Activated CD4-positive, alpha-beta T cell treated with anti-CD3 and anti-CD28 coated beads, Interleukin-2, amount 10 ng/mL, durations not matched to agents 7 days and 5 days (primary cell): ENCODE data around the gene PLEKHB2. TPM values are rescaled to one million over a fixed set of nuclear protein-coding genes. Genes with fewer than 3 reads are reported as not detected.
"Not testable (repeated sequence)": the region's sequence is repeated elsewhere in the genome, so short reads cannot be mapped to it uniquely, and the experiment has no call there.

Experiments used
- CTCF ChIA-PET: fragments of 350-600 bp; sonication (Branson Sonifier 250); formaldehyde crosslinking; loops from one replicate; lab custom pipeline; 2021; ENCODE audit warnings: antibody characterized with exemption; lab: Charles Lee
- POLR2A ChIA-PET: fragments of 350-600 bp; sonication (Branson Sonifier 250); formaldehyde crosslinking; loops from one replicate; lab custom pipeline; 2021; ENCODE audit warnings: antibody characterized with exemption; lab: Charles Lee
- DNase-seq: peaks from one replicate; pipeline ENCODE4 v3.0.0-alpha.2; 2020
- H3K27ac Mint-ChIP-seq: one replicate; pipeline ENCODE4 v1.8.0; 2021; ENCODE audit warnings: mild to moderate bottlenecking, moderate library complexity, mixed read lengths
- H3K27me3 Mint-ChIP-seq: one replicate; pipeline ENCODE4 v1.8.0; 2021; ENCODE audit warnings: mixed read lengths
- H3K36me3 Mint-ChIP-seq: one replicate; pipeline ENCODE4 v1.8.0; 2021; ENCODE audit warnings: low read depth, mixed read lengths
- H3K4me1 Mint-ChIP-seq: one replicate; pipeline ENCODE4 v1.8.0; 2021; ENCODE audit warnings: mixed read lengths
- H3K4me3 Mint-ChIP-seq: one replicate; pipeline ENCODE4 v1.8.0; 2021; ENCODE audit warnings: mild to moderate bottlenecking, moderate library complexity, mixed read lengths
- H3K9me3 Mint-ChIP-seq: one replicate; pipeline ENCODE4 v1.8.0; 2021; ENCODE audit warnings: mixed read lengths
- total RNA-seq, 2 experiments: library from RNA; stranded (reverse); gene quantifications; one replicate each; pipeline ENCODE4 v1.2.3, GENCODE V29; 2021

The PLEKHB2 gene
- total RNA-seq, 2 experiments from 2014 or later, result 55.4 to 55.7 TPM

GRCh38 chr2:131153529-131153928, 48.4 kb downstream of the PLEKHB2 start:
- Mint-ChIP-seq H3K36me3 (peaks cover 14% of the 10 kb centered on the region), H3K27me3 (no peaks in the 10 kb centered on the region), H3K4me1 (peaks cover 33% of the 10 kb centered on the region), H3K27ac (no peak overlapping the region), H3K4me3 (no peak overlapping the region), H3K9me3 (no peaks in the 10 kb centered on the region)
- ChIA-PET POLR2A (no interaction called here), CTCF (interaction anchor here (0.9 to 2.2 kb wide), 8 partner anchors 22 to 528 kb away, joined by 3 to 10 read pairs (median 3); partner anchors contain the start of gene MZT2A)
- no peak for DNase-seq

- peaks cover 33% of the 10 kb centered on the region for H3K4me1 Mint-ChIP-seq
- H3K27me3 Mint-ChIP-seq, result no peaks in the 10 kb centered on the region
- DNase-seq, result peak; percentile 66
- ChIA-PET POLR2A (no interaction called here), CTCF (interaction anchor here (0.7 to 2.2 kb wide), 10 partner anchors 22 to 528 kb away, joined by 3 to 10 read pairs (median 3); partner anchors contain the start of gene MZT2A)
- peak overlapping the region; percentile 33 for H3K27ac Mint-ChIP-seq
- peaks cover 11% of the 10 kb centered on the region for H3K36me3 Mint-ChIP-seq
- H3K9me3 Mint-ChIP-seq, result no peaks in the 10 kb centered on the region
- no peak overlapping the region for H3K4me3 Mint-ChIP-seq
Measured at GRCh38 chr2:131154071-131154531, 49.0 kb downstream of the PLEKHB2 start.

DNA sequence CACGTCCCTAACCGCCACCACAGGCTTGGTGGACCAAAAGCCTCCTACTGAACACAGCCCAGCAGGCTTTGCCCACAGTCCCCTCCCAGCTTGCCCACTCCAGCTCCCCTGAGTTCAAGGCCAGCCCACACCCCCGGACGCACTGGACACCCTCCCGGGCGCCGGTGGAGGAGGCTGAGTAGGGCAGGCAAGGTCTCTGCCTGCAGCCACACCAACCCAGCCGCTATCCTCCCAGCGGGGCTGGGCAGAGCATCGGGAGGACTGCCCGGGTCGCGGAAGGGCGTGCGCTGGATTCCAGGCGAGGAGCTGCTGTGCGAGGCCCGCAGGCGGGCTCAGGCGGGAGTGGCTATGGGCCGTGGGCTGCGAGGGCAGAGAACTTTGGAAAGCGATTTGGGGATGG, 49.5 kb downstream of the PLEKHB2 start:
- no peak for DNase-seq
- POLR2A ChIA-PET, result no interaction called here
- H3K36me3 Mint-ChIP-seq, result peaks cover 6% of the 10 kb centered on the region
- CTCF ChIA-PET, result interaction anchor here (0.7 to 2.2 kb wide), 7 partner anchors 23 to 527 kb away, joined by 3 to 10 read pairs (median 3); no protein-coding TSS in a partner anchor
- peaks cover 33% of the 10 kb centered on the region for H3K4me1 Mint-ChIP-seq
- H3K27ac Mint-ChIP-seq, result peak overlapping the region; percentile 33
- H3K9me3 Mint-ChIP-seq, result no peaks in the 10 kb centered on the region
- no peaks in the 10 kb centered on the region for H3K27me3 Mint-ChIP-seq
- H3K4me3 Mint-ChIP-seq, result no peak overlapping the region

DNA sequence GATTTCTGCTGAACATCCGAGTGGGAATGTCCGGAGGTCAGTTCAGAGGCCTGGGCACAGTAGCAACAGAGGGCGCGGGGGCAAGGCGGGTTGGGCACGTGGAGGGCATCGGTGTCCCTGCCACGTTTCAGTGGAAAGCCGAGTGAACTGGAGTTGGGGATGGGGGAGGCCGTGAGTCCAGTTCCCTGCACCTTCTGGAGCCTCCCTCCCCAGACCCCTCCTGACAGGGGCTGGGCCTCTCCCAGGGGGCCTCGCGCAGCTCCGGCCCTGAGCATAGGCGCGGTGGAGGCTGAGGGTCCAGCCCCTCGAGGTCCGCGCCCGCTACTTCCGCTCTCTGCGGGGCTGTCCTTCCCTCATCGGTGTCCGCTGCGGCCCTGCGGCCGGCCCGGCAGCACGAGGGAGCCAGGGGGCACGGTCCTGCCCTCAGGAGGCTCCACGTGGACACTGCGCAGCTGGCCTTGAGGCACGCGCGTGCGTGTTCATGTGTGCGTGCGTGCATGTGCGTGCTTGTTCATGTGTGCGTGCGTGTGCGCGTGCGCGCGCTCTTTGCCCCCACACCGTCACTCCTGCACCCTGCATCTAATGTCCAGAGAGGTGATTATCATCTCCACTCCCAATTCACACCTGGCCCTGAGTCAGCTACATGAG, 50.2 kb downstream of the PLEKHB2 start:
- Mint-ChIP-seq H3K4me1 (peaks cover 33% of the 10 kb centered on the region), H3K36me3 (peaks cover 4% of the 10 kb centered on the region), H3K4me3 (no peak overlapping the region), H3K27ac (peak overlapping the region; percentile 86), H3K9me3 (no peaks in the 10 kb centered on the region), H3K27me3 (no peaks in the 10 kb centered on the region)
- CTCF ChIA-PET, result interaction anchor here (1.0 kb wide), 1 partner anchor 258 kb away, joined by 3 read pairs; no protein-coding TSS in a partner anchor
- POLR2A ChIA-PET, result no interaction called here
- DNase-seq, result no peak

DNA sequence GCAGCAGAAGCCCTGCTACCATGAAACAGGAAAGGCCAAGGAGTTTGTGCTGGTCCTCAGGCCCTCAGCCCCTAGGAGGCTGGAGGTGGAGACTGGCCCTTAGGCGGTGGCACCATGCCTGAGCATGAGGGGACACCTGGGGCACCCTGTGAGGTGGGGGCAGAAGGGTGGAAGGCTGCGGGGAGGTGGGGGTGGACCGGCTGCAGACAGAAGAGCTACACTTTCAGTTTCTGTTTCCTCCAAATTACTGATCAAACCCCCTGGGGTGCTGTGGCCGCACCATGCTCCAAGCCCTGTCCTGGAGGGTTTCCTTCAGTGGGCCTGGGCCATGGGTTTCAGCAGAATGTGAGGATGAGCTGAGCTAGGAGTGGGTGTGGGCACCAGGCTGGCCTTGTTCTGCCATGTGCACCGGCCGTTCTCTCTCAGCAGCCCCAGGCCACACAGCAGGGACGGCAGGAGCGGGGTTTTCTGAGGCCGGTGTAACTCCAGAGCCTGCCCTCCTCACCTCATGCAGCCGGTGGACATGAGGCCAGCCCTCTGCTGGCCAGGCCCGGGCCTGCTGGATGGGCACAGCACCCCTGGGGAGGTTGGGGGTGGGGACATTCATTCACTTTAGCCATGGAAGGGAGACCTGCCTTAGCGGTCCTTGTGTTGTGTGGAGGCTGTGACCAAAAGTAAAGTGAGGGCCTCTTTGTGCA, 51.5 kb downstream of the PLEKHB2 start:
- ChIA-PET POLR2A (no interaction called here), CTCF (interaction anchor here (0.6 kb wide), 1 partner anchor 44 kb away, joined by 3 read pairs; no protein-coding TSS in a partner anchor)
- peaks cover 33% of the 10 kb centered on the region for H3K4me1 Mint-ChIP-seq
- H3K27ac Mint-ChIP-seq, result peak overlapping the region; percentile 86
- H3K4me3 Mint-ChIP-seq, result peak overlapping the region; percentile 19
- no peaks in the 10 kb centered on the region for H3K27me3 Mint-ChIP-seq
- DNase-seq, result peak; percentile 24
- no peaks in the 10 kb centered on the region for H3K36me3 Mint-ChIP-seq
- no peaks in the 10 kb centered on the region for H3K9me3 Mint-ChIP-seq

DNA sequence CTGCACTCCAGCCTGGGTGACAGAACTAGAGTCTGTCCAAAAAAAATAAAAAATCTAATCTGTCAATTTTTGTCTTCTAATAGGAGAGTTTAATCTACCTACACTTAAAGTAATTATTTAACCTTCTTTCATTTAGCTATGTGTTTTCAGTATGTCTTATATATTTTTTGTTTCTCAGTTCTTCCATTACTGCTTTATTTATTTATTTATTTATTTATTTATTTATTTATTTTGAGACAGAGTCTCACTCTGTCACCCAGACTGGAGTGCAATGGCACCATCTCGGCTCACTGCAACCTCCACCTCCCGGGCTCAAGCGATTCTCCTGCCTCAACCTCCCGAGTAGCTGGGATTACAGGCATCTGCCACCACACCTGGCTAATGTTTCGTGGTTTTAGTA, 60.4 kb downstream of the PLEKHB2 start:
- DNase-seq, H3K36me3 Mint-ChIP-seq, H3K27me3 Mint-ChIP-seq, H3K4me3 Mint-ChIP-seq, CTCF ChIA-PET, H3K9me3 Mint-ChIP-seq, H3K4me1 Mint-ChIP-seq, H3K27ac Mint-ChIP-seq, POLR2A ChIA-PET: not testable (repeated sequence)

DNA sequence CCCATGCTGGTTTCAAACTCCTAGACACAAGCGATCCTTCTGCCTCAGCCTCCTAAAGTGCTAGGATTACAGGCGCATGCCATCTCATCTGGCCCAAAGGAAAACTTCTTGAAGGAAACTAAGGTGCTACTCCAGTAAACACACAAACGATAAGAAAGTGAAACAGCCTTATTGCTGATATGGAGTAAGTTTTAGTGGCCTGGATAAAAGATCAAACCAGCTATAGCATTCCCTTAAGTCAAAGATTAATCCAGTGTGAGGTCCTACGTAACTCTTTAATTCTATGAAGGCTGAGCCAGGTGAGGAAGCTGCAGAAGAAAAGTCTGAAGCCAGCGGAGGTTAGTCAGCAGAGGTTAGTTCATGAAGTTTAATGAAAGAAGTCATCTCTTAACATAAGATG, 63.4 kb downstream of the PLEKHB2 start:
- ChIA-PET POLR2A (no interaction called here), CTCF (interaction anchor here (0.6 kb wide), 1 partner anchor 1913 kb away, joined by 3 read pairs; no protein-coding TSS in a partner anchor)
- Mint-ChIP-seq H3K9me3 (no peaks in the 10 kb centered on the region), H3K27me3 (peaks cover 2% of the 10 kb centered on the region), H3K27ac (no peak overlapping the region), H3K4me1 (no peaks in the 10 kb centered on the region), H3K4me3 (no peak overlapping the region), H3K36me3 (no peaks in the 10 kb centered on the region)
- no peak for DNase-seq

DNA sequence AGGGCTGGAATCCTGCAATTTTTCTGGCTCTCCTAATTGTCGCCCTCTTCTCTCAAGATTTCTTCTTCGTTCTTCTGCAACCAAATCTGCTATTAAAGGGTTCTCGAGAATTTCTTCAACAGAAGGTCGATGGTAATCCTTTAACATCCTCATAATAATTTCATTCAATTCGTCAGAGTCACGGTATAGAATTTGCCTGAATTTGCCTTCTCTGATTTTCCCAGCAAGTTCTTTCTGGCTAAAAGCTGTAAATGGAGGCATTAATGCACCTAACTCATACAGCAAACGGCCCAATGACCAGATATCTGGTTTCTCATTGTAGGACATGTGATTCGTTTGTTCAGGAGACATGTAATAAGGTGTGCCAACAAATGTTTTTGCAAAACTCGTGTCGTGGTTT, 72.9 kb downstream of the PLEKHB2 start:
- H3K27ac Mint-ChIP-seq, H3K4me3 Mint-ChIP-seq, H3K36me3 Mint-ChIP-seq, DNase-seq, H3K4me1 Mint-ChIP-seq, POLR2A ChIA-PET, H3K9me3 Mint-ChIP-seq, CTCF ChIA-PET: not testable (repeated sequence)
- H3K27me3 Mint-ChIP-seq, result peaks cover 18% of the 10 kb centered on the region

- H3K36me3 Mint-ChIP-seq, H3K27ac Mint-ChIP-seq, H3K4me1 Mint-ChIP-seq, H3K9me3 Mint-ChIP-seq, POLR2A ChIA-PET, CTCF ChIA-PET, H3K4me3 Mint-ChIP-seq, DNase-seq: not testable (repeated sequence)
- peaks cover 18% of the 10 kb centered on the region for H3K27me3 Mint-ChIP-seq
Measured at GRCh38 chr2:131178721-131179418, 73.7 kb downstream of the PLEKHB2 start.

DNA sequence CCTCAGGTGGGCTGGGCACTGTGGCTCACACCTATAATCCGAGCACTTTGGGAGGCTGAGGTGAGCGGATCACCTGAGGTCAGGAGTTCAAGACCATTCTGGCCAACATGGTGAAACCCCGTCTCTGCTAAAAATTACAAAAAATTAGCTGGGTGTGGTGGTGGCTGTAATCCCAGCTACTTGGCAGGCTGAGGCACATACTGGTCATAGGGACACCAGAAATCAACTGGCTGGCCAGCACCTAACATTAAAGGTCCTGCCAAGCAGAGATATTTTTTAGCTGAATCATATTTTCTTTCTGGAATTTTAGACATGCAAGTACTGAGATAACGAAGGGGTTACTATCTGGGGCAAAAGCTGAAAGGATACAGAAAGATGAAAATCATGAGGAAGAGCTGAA, 76.3 kb downstream of the PLEKHB2 start:
- DNase-seq, H3K9me3 Mint-ChIP-seq, CTCF ChIA-PET, POLR2A ChIA-PET, H3K4me1 Mint-ChIP-seq, H3K36me3 Mint-ChIP-seq, H3K27ac Mint-ChIP-seq, H3K4me3 Mint-ChIP-seq: not testable (repeated sequence)
- H3K27me3 Mint-ChIP-seq, result peaks cover 15% of the 10 kb centered on the region

GRCh38 chr2:131193421-131193820, 88.3 kb downstream of the PLEKHB2 start:
- DNase-seq, H3K36me3 Mint-ChIP-seq, H3K4me3 Mint-ChIP-seq, H3K27ac Mint-ChIP-seq, H3K4me1 Mint-ChIP-seq, H3K9me3 Mint-ChIP-seq, POLR2A ChIA-PET, CTCF ChIA-PET: not testable (repeated sequence)
- peaks cover 30% of the 10 kb centered on the region for H3K27me3 Mint-ChIP-seq

DNA sequence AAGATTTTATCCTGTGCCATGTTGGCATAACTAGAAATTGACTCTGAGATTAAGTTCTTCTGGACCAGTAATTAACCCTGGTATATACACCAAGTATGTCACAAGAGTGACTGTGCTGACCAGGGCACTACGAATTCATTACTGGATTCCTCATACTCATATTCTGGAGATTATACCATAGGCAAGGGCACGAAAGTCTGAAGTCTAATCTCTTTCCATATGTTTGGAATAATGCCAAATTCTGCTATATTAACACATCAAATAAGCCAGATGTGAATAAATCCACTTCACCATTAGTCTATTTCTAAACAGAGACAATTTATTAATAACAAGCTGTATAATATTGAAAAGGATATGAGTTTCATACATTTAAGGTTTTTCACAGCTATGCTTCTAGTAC, 91.0 kb downstream of the PLEKHB2 start:
- DNase-seq, H3K9me3 Mint-ChIP-seq, POLR2A ChIA-PET, H3K36me3 Mint-ChIP-seq, H3K4me1 Mint-ChIP-seq, H3K4me3 Mint-ChIP-seq, CTCF ChIA-PET, H3K27ac Mint-ChIP-seq: not testable (repeated sequence)
- peaks cover 23% of the 10 kb centered on the region for H3K27me3 Mint-ChIP-seq
